ENCODE measurements around the gene HLCS.
"Not testable (repeated sequence)": the region's sequence is repeated elsewhere in the genome, so short reads cannot be mapped to it uniquely, and the experiment has no call there.

Gene HLCS

GRCh38 chr21:37001441-37001840 is 35.0 kb upstream of the HLCS start:
- DNase-seq (ENCODE audit: extremely low spot score) = no peak
- ChIA-PET CTCF (interaction anchor here (0.9 to 3.3 kb wide), 4 partner anchors 8 to 25 kb away, joined by 3 to 10 read pairs (median 3); no protein-coding TSS in a partner anchor), POLR2A (no interaction called here)
- TF ChIP-seq, protein P1, sequence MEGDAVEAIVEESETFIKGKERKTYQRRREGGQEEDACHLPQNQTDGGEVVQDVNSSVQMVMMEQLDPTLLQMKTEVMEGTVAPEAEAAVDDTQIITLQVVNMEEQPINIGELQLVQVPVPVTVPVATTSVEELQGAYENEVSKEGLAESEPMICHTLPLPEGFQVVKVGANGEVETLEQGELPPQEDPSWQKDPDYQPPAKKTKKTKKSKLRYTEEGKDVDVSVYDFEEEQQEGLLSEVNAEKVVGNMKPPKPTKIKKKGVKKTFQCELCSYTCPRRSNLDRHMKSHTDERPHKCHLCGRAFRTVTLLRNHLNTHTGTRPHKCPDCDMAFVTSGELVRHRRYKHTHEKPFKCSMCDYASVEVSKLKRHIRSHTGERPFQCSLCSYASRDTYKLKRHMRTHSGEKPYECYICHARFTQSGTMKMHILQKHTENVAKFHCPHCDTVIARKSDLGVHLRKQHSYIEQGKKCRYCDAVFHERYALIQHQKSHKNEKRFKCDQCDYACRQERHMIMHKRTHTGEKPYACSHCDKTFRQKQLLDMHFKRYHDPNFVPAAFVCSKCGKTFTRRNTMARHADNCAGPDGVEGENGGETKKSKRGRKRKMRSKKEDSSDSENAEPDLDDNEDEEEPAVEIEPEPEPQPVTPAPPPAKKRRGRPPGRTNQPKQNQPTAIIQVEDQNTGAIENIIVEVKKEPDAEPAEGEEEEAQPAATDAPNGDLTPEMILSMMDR (IDR thresholded peaks at IDR 0.05; ENCODE audit: control extremely low read depth, extremely low read depth, low read depth, missing control alignments) = no peak

DNA sequence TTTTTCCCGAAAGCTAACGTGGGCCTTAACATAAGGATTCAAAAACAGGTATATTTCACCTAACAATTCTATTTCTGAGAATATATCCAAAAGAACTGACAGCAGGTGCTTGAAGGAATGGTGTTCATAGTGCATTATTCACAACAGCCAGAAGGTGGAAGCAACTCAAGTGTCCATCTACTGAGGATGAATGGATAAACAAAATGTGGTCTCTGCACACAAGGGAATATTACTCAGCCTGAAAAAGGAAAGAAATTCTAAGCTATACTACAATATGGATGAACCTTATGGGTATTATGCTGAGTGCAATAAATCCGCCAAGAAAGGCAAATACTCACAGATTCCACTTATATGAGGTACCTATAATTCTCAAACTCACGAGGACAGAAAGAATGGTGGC is 33.9 kb upstream of the HLCS start:
- ChIA-PET POLR2A (no interaction called here), CTCF (interaction anchor here (0.9 to 3.3 kb wide), 3 partner anchors 9 to 11 kb away, joined by 3 to 13 read pairs (median 10); no protein-coding TSS in a partner anchor)
- TF ChIP-seq, protein P1 (IDR thresholded peaks at IDR 0.05; ENCODE audit: control extremely low read depth, extremely low read depth, low read depth, missing control alignments) = no peak
- DNase-seq (ENCODE audit: extremely low spot score) = no peak

GRCh38 chr21:36999131-36999898 is 32.8 kb upstream of the HLCS start:
- DNase-seq (ENCODE audit: extremely low spot score) = no peak
- TF ChIP-seq, protein P1 (IDR thresholded peaks at IDR 0.05; ENCODE audit: control extremely low read depth, extremely low read depth, low read depth, missing control alignments) = no peak
- CTCF ChIA-PET = interaction anchor here (2.4 to 3.3 kb wide), 2 partner anchors 10 to 11 kb away, joined by 10 to 13 read pairs; no protein-coding TSS in a partner anchor
- POLR2A ChIA-PET = no interaction called here

- CTCF ChIA-PET; DNase-seq (ENCODE audit: extremely low spot score); POLR2A ChIA-PET: not testable (repeated sequence)
Measured at GRCh38 chr21:36995285-36995684, 28.8 kb upstream of the HLCS start.

GRCh38 chr21:36994501-36995158 is 28.2 kb upstream of the HLCS start:
- POLR2A ChIA-PET = no interaction called here
- DNase-seq (ENCODE audit: extremely low spot score) = no peak
- CTCF ChIA-PET = interaction anchor here (1.4 to 2.5 kb wide), 2 partner anchors 15 to 18 kb away, joined by 5 to 7 read pairs; no protein-coding TSS in a partner anchor
- TF ChIP-seq, protein P1 (IDR thresholded peaks at IDR 0.05; ENCODE audit: control extremely low read depth, extremely low read depth, low read depth, missing control alignments) = no peak

DNA sequence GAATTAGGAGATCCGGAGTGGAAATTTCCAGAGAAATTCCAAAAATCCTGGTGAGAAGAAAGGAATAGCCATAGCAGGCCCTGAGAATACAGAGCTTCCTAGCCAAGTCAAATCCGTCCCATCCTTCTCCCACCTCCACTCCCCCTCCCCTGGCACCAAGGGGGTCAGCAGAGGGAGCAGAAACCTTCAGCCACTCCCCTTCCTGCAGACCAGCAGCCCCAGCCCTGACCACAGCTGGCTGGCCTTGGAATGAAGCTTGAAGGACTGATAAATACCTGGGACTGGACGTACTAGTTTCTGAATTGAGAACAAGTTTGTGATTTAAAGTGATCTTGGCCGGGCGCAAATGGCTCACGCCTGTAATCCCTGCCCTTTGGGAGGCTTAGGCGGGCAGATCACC is 26.2 kb upstream of the HLCS start:
- ChIA-PET POLR2A (no interaction called here), CTCF (interaction anchor here (0.9 to 4.6 kb wide), 3 partner anchors 15 to 56 kb away, joined by 3 to 74 read pairs (median 7); no protein-coding TSS in a partner anchor)
- TF ChIP-seq, protein P1 (IDR thresholded peaks at IDR 0.05; ENCODE audit: control extremely low read depth, extremely low read depth, low read depth, missing control alignments) = no peak
- DNase-seq (ENCODE audit: extremely low spot score) = no peak

All from GM10248 (cell line).